ENCODE measurements around the gene BMAL1.

DNA sequence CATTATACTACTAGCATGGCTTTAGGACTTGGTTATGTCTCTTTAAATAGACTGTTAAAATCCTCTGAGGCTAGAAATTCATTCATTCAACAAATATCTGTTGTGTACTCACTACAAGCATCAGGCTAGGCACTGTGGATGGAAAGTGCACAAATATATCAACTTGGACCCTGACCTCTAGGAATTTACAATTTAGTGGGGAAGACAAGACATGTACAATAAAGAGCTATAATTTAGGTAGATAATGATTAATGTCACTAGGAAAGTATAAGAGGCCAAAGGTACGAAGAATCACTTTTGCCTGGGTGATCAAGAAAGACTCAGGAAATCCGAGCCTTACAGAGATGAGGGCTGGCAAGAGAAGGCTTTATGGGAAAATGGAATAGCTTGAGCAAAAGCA lies 25.6 kb upstream of the BMAL1 start:
- TF ChIP-seq POLR2A (IDR thresholded peaks at IDR 0.05): no peak
- TF ChIP-seq, protein P1, sequence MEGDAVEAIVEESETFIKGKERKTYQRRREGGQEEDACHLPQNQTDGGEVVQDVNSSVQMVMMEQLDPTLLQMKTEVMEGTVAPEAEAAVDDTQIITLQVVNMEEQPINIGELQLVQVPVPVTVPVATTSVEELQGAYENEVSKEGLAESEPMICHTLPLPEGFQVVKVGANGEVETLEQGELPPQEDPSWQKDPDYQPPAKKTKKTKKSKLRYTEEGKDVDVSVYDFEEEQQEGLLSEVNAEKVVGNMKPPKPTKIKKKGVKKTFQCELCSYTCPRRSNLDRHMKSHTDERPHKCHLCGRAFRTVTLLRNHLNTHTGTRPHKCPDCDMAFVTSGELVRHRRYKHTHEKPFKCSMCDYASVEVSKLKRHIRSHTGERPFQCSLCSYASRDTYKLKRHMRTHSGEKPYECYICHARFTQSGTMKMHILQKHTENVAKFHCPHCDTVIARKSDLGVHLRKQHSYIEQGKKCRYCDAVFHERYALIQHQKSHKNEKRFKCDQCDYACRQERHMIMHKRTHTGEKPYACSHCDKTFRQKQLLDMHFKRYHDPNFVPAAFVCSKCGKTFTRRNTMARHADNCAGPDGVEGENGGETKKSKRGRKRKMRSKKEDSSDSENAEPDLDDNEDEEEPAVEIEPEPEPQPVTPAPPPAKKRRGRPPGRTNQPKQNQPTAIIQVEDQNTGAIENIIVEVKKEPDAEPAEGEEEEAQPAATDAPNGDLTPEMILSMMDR (IDR thresholded peaks at IDR 0.05): no peak

All from thyroid gland (tissue), 4 donors.